Osteoblast (primary cell): ENCODE measurements around the gene SLC25A39. TPM values are rescaled to one million over a fixed set of nuclear protein-coding genes. Genes with fewer than 3 reads are reported as not detected.

Experiments
- DNase-seq: peaks from one replicate; pipeline ENCODE4 v3.0.0; 2011; ENCODE audit warnings: low spot score, mixed read lengths; ENCODE audit not compliant: insufficient read length; ENCODE audit errors: missing footprints
- H2AFZ ChIP-seq: 2 replicates; pipeline ENCODE4 v1.6.0; 2011; ENCODE audit warnings: mild to moderate bottlenecking, low read length
- H3K27ac ChIP-seq: 2 replicates; pipeline ENCODE4 v1.5.1; 2011; ENCODE audit warnings: mild to moderate bottlenecking, low read depth, low read length, moderate library complexity
- H3K27me3 ChIP-seq: 2 replicates; pipeline ENCODE4 v1.6.0; 2012; ENCODE audit warnings: mild to moderate bottlenecking, control low read depth, inconsistent platforms, low read length, moderate library complexity; ENCODE audit not compliant: insufficient read depth
- H3K36me3 ChIP-seq: 2 replicates; pipeline ENCODE4 v1.5.1; 2011; ENCODE audit warnings: mild to moderate bottlenecking, low read length, control low read depth, moderate library complexity; ENCODE audit not compliant: insufficient read depth
- H3K4me1 ChIP-seq: 2 replicates; pipeline ENCODE4 v1.5.1; 2011; ENCODE audit warnings: mild to moderate bottlenecking, low read length, control low read depth, moderate library complexity; ENCODE audit not compliant: insufficient read depth
- H3K4me2 ChIP-seq: 2 replicates; pipeline ENCODE4 v1.6.0; 2011; ENCODE audit warnings: mild to moderate bottlenecking, low read length; ENCODE audit not compliant: insufficient read depth
- H3K4me3 ChIP-seq: fragments of 200-600 bp; sonication (generic); 3 replicates; pipeline ENCODE4 v1.5.1; 2012; ENCODE audit warnings: mild to moderate bottlenecking, low read length, inconsistent platforms; ENCODE audit not compliant: insufficient read depth
- H3K79me2 ChIP-seq: 2 replicates; pipeline ENCODE4 v1.6.0; 2012; ENCODE audit warnings: mild to moderate bottlenecking, low read length, control low read depth, inconsistent platforms; ENCODE audit not compliant: insufficient read depth
- H3K9me3 ChIP-seq: 2 replicates; pipeline ENCODE4 v1.5.1; 2011; ENCODE audit warnings: low read depth, low read length, control low read depth
- H4K20me1 ChIP-seq: 2 replicates; pipeline ENCODE4 v1.6.0; 2012; ENCODE audit warnings: mild to moderate bottlenecking, low read length, control low read depth; ENCODE audit not compliant: insufficient read depth
- total RNA-seq: library from RNA; depleted of rRNA; stranded (reverse); fragments of >200 nt; gene quantifications from 2 replicates; pipeline ENCODE4 v1.2.3, GENCODE V29; 2012
- TF ChIP-seq, protein P1 (sequence below): IDR thresholded peaks from 2 replicates; pipeline ENCODE4 v1.5.1; 2011; ENCODE audit warnings: mild to moderate bottlenecking, low read depth, low read length, moderate library complexity; ENCODE audit errors: extremely low read depth

The SLC25A39 gene
- total RNA-seq, 1 donor: 60.1 TPM

DNA sequence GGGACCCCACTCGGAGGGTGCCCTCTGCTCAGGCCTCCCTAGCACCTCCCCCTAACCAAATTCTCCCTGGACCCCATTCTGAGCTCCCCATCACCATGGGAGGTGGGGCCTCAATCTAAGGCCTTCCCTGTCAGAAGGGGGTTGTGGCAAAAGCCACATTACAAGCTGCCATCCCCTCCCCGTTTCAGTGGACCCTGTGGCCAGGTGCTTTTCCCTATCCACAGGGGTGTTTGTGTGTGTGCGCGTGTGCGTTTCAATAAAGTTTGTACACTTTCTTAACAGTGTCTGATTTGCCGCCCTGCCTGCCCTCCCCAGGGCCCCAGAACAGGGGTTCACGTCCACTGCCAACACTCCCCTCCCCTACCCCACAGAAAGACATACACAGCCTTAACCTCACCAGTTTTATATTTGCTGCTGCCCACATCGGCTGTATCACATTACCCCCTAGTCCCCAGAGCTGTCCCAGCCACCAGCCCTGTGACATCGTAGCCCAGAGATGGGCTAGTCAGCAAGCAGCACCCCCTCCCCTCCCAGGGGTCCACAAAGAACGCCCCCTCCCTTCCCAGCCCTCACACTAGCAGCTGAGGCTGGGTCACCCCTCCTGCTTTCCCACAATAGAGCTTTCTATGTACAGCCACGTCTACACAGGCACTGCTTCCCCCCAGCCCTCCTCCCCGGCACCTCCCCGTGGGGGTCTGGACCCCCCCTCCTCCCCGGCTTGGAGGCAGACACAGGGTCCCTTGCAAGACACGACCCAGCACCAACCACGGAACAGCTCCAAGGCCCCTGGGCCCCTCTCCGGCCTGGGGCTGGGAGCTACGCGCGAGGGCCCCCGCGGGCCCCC lies 28.4 kb upstream of the SLC25A39 start:
- Histone ChIP-seq H3K4me2 (peak overlapping the region; percentile 61), H3K4me3 (peak overlapping the region; percentile 59), H3K79me2 (peaks cover 11% of the 10 kb centered on the region), H4K20me1 (peaks cover 4% of the 10 kb centered on the region), H3K36me3 (peaks cover 11% of the 10 kb centered on the region), H3K27ac (no peak overlapping the region), H3K4me1 (peaks cover 3% of the 10 kb centered on the region), H3K9me3 (no peaks in the 10 kb centered on the region), H3K27me3 (no peaks in the 10 kb centered on the region), H2AFZ (no peak overlapping the region)
- TF ChIP-seq, protein P1, sequence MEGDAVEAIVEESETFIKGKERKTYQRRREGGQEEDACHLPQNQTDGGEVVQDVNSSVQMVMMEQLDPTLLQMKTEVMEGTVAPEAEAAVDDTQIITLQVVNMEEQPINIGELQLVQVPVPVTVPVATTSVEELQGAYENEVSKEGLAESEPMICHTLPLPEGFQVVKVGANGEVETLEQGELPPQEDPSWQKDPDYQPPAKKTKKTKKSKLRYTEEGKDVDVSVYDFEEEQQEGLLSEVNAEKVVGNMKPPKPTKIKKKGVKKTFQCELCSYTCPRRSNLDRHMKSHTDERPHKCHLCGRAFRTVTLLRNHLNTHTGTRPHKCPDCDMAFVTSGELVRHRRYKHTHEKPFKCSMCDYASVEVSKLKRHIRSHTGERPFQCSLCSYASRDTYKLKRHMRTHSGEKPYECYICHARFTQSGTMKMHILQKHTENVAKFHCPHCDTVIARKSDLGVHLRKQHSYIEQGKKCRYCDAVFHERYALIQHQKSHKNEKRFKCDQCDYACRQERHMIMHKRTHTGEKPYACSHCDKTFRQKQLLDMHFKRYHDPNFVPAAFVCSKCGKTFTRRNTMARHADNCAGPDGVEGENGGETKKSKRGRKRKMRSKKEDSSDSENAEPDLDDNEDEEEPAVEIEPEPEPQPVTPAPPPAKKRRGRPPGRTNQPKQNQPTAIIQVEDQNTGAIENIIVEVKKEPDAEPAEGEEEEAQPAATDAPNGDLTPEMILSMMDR: no peak
- peak; percentile 90 for DNase-seq

DNA sequence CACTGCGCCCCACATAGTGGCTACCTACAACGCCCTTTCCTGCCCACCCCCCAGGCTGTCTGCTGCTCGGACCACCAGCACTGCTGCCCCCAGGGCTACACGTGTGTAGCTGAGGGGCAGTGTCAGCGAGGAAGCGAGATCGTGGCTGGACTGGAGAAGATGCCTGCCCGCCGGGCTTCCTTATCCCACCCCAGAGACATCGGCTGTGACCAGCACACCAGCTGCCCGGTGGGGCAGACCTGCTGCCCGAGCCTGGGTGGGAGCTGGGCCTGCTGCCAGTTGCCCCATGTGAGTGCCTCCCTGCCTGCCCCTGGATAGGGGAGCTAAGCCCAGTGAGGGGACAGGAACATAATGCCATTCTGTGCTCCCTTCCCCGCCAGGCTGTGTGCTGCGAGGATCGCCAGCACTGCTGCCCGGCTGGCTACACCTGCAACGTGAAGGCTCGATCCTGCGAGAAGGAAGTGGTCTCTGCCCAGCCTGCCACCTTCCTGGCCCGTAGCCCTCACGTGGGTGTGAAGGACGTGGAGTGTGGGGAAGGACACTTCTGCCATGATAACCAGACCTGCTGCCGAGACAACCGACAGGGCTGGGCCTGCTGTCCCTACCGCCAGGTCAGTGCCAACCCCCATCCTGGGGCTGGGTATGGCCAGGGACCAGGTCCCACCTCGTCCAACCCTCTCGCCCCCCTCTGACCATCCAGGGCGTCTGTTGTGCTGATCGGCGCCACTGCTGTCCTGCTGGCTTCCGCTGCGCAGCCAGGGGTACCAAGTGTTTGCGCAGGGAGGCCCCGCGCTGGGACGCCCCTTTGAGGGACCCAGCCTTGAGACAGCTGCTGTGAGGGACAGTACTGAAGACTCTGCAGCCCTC lies 27.6 kb upstream of the SLC25A39 start:
- Histone ChIP-seq H3K27ac (no peak overlapping the region), H3K4me2 (no peak overlapping the region), H3K9me3 (no peaks in the 10 kb centered on the region), H3K36me3 (peaks cover 11% of the 10 kb centered on the region), H3K4me3 (no peak overlapping the region), H4K20me1 (peaks cover 4% of the 10 kb centered on the region), H3K79me2 (peaks cover 11% of the 10 kb centered on the region), H3K27me3 (no peaks in the 10 kb centered on the region), H3K4me1 (peaks cover 5% of the 10 kb centered on the region), H2AFZ (no peak overlapping the region)
- peak; percentile 83 for DNase-seq
- TF ChIP-seq, protein P1: no peak

DNA sequence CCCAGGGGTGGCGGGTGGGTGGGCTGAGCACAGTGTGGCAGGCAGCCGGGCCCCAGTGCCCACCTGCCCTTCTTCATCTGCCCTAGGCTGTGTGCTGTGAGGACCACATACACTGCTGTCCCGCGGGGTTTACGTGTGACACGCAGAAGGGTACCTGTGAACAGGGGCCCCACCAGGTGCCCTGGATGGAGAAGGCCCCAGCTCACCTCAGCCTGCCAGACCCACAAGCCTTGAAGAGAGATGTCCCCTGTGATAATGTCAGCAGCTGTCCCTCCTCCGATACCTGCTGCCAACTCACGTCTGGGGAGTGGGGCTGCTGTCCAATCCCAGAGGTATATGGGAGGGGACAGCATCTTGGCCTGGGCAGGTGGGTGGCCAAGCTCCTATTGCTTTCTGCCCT lies 26.8 kb upstream of the SLC25A39 start:
- H3K9me3 ChIP-seq: no peaks in the 10 kb centered on the region
- peaks cover 14% of the 10 kb centered on the region for H3K79me2 ChIP-seq
- peak; percentile 79 for DNase-seq
- no peak overlapping the region for H2AFZ ChIP-seq
- H3K4me2 ChIP-seq: no peak overlapping the region
- TF ChIP-seq, protein P1: no peak
- H3K4me3 ChIP-seq: no peak overlapping the region
- no peak overlapping the region for H3K27ac ChIP-seq
- H3K27me3 ChIP-seq: no peaks in the 10 kb centered on the region
- H3K4me1 ChIP-seq: peaks cover 5% of the 10 kb centered on the region
- peaks cover 5% of the 10 kb centered on the region for H4K20me1 ChIP-seq
- peaks cover 11% of the 10 kb centered on the region for H3K36me3 ChIP-seq
